SK-N-SH treated with all-trans-retinoic acid at 6 μM for 48 hours (cell line): ENCODE results near the gene RYR1.

Experiments
- ATAC-seq: fragments of 200-7000 bp; cut with Tn5 transposase; 3 replicates; pipeline ENCODE4 v1.9.1; 2020; ENCODE audit warnings: mild to moderate bottlenecking, moderate library complexity
- BACH2 ChIP-seq: fragments of 250-450 bp; sonication (Bioruptor Pico); IDR thresholded peaks from 2 replicates; pipeline ENCODE4 v1.9.0; 2021; ENCODE audit warnings: mild to moderate bottlenecking, borderline replicate concordance
- CSDC2 ChIP-seq: fragments of 250-450 bp; sonication (Bioruptor Pico); IDR thresholded peaks from 2 replicates; pipeline ENCODE4 v1.5.0; 2020; ENCODE audit warnings: mild to moderate bottlenecking, moderate library complexity
- ESRRG ChIP-seq: fragments of 250-450 bp; sonication (Bioruptor Pico); IDR thresholded peaks from 2 replicates; pipeline ENCODE4 v1.6.1; 2021; ENCODE audit warnings: mild to moderate bottlenecking
- GLIS3 ChIP-seq: fragments of 250-450 bp; sonication (Bioruptor Pico); IDR thresholded peaks from 2 replicates; pipeline ENCODE4 v1.5.0; 2020; ENCODE audit warnings: mild to moderate bottlenecking, moderate library complexity
- OSR1 ChIP-seq: fragments of 250-450 bp; sonication (Bioruptor Pico); IDR thresholded peaks from 2 replicates; pipeline ENCODE4 v1.8.0; 2022; ENCODE audit warnings: moderate library complexity, mild to moderate bottlenecking, inconsistent platforms
- PPARA ChIP-seq: fragments of 250-450 bp; sonication (Bioruptor Pico); IDR thresholded peaks from 2 replicates; pipeline ENCODE4 v1.5.0; 2020; ENCODE audit warnings: mild to moderate bottlenecking, borderline replicate concordance
- RARB ChIP-seq: fragments of 250-450 bp; sonication (Bioruptor Pico); IDR thresholded peaks from 2 replicates; pipeline ENCODE4 v1.8.0; 2021; ENCODE audit warnings: mild to moderate bottlenecking, moderate library complexity
- SNAI2 ChIP-seq: fragments of 250-450 bp; sonication (Bioruptor Pico); IDR thresholded peaks from 2 replicates; pipeline ENCODE4 v1.5.0; 2020; ENCODE audit warnings: mild to moderate bottlenecking, moderate library complexity
- TCF4 ChIP-seq: fragments of 250-450 bp; sonication (Bioruptor Pico); IDR thresholded peaks from 2 replicates; pipeline ENCODE4 v1.8.0; 2021; ENCODE audit warnings: mild to moderate bottlenecking, moderate library complexity, borderline replicate concordance
- TOX ChIP-seq: fragments of 250-450 bp; sonication (Bioruptor Pico); IDR thresholded peaks from 2 replicates; pipeline ENCODE4 v1.8.0; 2021; ENCODE audit warnings: mild to moderate bottlenecking, moderate library complexity, borderline replicate concordance
- ZC3H10 ChIP-seq: fragments of 250-450 bp; sonication (Bioruptor Pico); IDR thresholded peaks from 2 replicates; pipeline ENCODE4 v1.5.1; 2021; ENCODE audit warnings: mild to moderate bottlenecking, moderate library complexity
- ZFP3 ChIP-seq: fragments of 250-450 bp; sonication (Bioruptor Pico); IDR thresholded peaks from 2 replicates; pipeline ENCODE4 v1.5.0; 2020; ENCODE audit warnings: mild to moderate bottlenecking, moderate library complexity
- ZFP30 ChIP-seq: fragments of 450-650 bp; formaldehyde crosslinking; IDR thresholded peaks from 2 replicates; pipeline ENCODE4 v1.5.0; 2022; ENCODE audit warnings: mild to moderate bottlenecking, moderate library complexity
- ZNF565 ChIP-seq: fragments of 450-650 bp; formaldehyde crosslinking; conservative IDR thresholded peaks from 2 replicates; pipeline ENCODE4 v1.5.0; 2020; ENCODE audit warnings: low read depth, mild to moderate bottlenecking, moderate library complexity
- ZNF70 ChIP-seq: fragments of 450-650 bp; formaldehyde crosslinking; IDR thresholded peaks from 2 replicates; pipeline ENCODE4 v1.5.0; 2020; ENCODE audit warnings: mild to moderate bottlenecking, moderate library complexity
- ZNF8 ChIP-seq: fragments of 450-650 bp; formaldehyde crosslinking; IDR thresholded peaks from 2 replicates; pipeline ENCODE4 v1.5.0; 2020; ENCODE audit warnings: mild to moderate bottlenecking, moderate library complexity
- TF ChIP-seq, protein P1 (sequence below): fragments of 250-450 bp; sonication (Bioruptor Pico); IDR thresholded peaks from 2 replicates; pipeline ENCODE4 v1.5.1; 2021; ENCODE audit warnings: mild to moderate bottlenecking, moderate library complexity
- TF ChIP-seq, protein P2 (sequence below): fragments of 250-450 bp; sonication (Bioruptor Pico); IDR thresholded peaks from 2 replicates; pipeline ENCODE4 v1.5.0; 2020; ENCODE audit warnings: mild to moderate bottlenecking, moderate library complexity
- TF ChIP-seq, protein P3 (sequence below): fragments of 250-450 bp; sonication (Bioruptor Pico); IDR thresholded peaks from 2 replicates; pipeline ENCODE4 v1.5.1; 2020; ENCODE audit warnings: low read depth, mild to moderate bottlenecking, moderate library complexity

Gene RYR1

DNA sequence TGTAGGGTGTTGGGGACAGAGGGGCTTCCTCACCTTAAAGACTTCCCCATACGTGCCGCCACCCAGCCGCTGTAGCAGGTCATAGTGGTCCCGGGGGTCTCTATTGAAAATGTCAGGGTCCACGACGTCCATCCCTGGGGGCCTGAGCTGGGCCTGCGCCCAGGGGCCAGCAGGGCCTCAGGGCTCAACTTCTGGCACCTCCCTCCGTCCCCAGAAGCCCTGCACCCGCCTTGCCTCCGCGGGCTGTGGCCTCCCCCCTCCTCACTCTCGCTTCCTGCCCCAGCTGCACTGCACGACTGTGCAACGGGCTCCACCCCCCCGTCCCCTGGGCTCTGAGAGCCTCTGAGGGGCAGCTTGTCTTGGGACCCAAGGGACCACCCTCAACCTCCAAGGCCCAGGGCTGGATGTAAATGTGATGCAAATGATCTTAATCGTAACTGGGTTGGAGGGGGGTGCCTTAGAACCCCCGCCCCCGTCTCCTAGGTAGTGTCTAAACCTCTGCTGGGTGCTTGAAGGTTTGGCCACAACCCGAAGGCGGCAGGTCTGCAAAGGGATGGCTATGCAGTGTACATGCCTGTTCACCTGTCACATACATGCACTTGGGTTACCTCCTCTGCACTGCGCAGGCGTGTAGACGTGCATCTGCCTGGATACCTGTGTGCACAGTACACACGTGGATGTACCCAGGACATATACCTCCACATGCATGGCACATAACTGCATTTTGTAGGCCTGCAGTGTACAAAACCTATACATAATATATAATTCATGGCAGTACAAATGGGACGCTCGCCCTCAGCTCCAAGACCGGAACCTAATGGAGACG is 184.5 kb downstream of the RYR1 start, which contains the start of gene MAP4K1 (continued):
- TF ChIP-seq, protein P1, sequence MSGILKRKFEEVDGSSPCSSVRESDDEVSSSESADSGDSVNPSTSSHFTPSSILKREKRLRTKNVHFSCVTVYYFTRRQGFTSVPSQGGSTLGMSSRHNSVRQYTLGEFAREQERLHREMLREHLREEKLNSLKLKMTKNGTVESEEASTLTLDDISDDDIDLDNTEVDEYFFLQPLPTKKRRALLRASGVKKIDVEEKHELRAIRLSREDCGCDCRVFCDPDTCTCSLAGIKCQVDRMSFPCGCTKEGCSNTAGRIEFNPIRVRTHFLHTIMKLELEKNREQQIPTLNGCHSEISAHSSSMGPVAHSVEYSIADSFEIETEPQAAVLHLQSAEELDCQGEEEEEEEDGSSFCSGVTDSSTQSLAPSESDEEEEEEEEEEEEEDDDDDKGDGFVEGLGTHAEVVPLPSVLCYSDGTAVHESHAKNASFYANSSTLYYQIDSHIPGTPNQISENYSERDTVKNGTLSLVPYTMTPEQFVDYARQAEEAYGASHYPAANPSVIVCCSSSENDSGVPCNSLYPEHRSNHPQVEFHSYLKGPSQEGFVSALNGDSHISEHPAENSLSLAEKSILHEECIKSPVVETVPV: no peak
- TF ChIP-seq CSDC2: no peak
- TF ChIP-seq ZFP30 (CRISPR knock-in tag): no peak
- TF ChIP-seq ZNF565 (CRISPR knock-in tag): no peak

DNA sequence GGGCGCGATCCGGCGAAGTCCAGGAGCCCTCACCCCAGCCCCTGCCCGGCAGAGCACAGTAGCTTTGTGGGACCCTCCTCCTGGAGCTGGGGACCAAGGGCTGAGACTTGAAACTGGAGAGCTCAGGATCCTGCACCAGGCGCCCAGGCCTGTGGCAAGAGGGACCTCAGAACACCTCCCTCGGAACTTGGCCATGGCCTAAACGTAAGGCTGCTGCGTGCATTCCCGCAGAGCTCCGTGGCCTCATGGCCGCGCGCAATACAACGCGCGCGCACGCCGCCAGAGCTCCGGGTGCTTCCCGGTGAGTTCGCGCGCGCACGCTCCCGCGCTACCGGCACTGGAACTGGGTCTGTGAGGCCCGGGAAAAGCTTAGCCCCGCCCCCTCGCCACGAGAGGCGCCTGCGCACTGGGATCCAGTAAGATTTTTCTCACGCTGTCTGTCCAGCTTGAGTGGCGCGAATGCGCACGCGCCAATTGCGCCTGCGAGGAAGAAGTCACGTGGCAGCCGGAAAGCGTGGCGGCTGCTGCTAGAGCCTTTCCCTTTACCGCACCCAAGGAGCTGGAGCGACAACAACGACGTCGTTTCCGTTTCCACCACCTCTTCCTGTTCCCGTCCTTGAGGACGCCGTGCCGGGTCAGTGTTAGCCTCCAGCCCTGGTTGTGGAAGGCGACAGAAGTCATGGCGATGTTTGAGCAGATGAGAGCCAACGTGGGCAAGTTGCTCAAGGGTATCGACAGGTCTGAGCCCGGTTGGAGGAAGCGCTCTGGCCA is 185.3 kb downstream of the RYR1 start, which contains the start of gene EIF3K:
Gene EIF3K (plus strand): TSS at position 599 of the 771 bp plus-strand sequence. CDS start 81 bp downstream, at position 680.
- ATAC-seq: peak; percentile 95
- TF ChIP-seq, protein P2, sequence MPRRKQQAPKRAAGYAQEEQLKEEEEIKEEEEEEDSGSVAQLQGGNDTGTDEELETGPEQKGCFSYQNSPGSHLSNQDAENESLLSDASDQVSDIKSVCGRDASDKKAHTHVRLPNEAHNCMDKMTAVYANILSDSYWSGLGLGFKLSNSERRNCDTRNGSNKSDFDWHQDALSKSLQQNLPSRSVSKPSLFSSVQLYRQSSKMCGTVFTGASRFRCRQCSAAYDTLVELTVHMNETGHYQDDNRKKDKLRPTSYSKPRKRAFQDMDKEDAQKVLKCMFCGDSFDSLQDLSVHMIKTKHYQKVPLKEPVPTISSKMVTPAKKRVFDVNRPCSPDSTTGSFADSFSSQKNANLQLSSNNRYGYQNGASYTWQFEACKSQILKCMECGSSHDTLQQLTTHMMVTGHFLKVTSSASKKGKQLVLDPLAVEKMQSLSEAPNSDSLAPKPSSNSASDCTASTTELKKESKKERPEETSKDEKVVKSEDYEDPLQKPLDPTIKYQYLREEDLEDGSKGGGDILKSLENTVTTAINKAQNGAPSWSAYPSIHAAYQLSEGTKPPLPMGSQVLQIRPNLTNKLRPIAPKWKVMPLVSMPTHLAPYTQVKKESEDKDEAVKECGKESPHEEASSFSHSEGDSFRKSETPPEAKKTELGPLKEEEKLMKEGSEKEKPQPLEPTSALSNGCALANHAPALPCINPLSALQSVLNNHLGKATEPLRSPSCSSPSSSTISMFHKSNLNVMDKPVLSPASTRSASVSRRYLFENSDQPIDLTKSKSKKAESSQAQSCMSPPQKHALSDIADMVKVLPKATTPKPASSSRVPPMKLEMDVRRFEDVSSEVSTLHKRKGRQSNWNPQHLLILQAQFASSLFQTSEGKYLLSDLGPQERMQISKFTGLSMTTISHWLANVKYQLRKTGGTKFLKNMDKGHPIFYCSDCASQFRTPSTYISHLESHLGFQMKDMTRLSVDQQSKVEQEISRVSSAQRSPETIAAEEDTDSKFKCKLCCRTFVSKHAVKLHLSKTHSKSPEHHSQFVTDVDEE (CRISPR knock-in tag): 0 out of 2 replicates have a peak, but pooled peaks have one; percentile 45
- no peak for TF ChIP-seq ZNF70 (CRISPR knock-in tag)
- TF ChIP-seq CSDC2: 0 out of 2 replicates have a peak, but pooled peaks have one; percentile 29
- TF ChIP-seq ZFP3: peak; percentile 60; the same call in 1 of the 2 replicates
- TF ChIP-seq ZFP30 (CRISPR knock-in tag): no peak
- TF ChIP-seq SNAI2 (CRISPR knock-in tag): 0 out of 2 replicates have a peak, but pooled peaks have one; percentile 41

DNA sequence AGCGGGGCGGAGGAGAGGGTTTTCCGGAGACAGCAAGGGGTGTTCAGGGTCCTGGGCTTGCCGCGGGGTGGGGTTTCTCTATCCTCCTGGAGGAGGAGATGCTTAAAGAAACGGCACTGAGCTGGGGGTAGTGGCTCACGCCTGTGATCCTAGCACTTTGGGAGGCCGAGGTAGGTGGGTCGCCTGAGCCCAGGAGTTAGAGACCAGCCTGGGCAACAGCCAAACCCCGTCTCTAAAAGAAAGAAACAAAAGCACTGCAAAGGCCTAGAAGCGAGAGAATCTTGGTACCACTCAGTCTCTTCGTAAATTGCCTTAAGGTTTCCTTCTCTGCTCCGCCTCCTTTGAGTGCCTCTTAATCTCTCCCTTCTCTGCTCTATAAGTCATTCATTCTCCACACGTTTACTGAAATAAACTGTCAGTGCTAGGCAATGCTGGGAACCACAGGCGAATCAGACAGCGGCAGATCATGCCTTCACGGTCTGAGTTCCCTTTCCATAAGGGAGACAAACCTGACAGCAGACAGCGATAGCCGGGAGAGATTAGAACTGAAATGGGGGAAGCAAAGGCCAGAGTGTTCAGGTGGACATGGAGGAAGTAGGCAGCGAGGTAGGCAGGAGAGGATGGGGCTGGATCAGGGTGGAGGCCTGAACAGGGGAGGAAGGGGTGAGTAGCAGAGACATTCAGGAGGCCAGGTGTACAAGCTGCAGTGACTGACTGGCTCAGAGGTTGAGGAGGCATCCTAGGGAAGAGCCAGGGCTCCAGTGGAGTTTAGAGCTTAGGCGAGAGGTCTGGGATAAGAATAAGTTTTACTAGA is 186.1 kb downstream of the RYR1 start:
- peak; percentile 48; the same call in 2 of the 3 replicates for ATAC-seq
- no peak for TF ChIP-seq ZC3H10
- no peak for TF ChIP-seq OSR1 (CRISPR knock-in tag)
- no peak for TF ChIP-seq TOX
- TF ChIP-seq SNAI2 (CRISPR knock-in tag): no peak
- TF ChIP-seq GLIS3 (CRISPR knock-in tag): no peak
- no peak for TF ChIP-seq RARB
- TF ChIP-seq ESRRG (CRISPR knock-in tag): no peak
- no peak for TF ChIP-seq TCF4 (CRISPR knock-in tag)
- TF ChIP-seq, protein P1: no peak
- no peak for TF ChIP-seq ZNF70 (CRISPR knock-in tag)
- no peak for TF ChIP-seq ZFP30 (CRISPR knock-in tag)
- TF ChIP-seq, protein P3, sequence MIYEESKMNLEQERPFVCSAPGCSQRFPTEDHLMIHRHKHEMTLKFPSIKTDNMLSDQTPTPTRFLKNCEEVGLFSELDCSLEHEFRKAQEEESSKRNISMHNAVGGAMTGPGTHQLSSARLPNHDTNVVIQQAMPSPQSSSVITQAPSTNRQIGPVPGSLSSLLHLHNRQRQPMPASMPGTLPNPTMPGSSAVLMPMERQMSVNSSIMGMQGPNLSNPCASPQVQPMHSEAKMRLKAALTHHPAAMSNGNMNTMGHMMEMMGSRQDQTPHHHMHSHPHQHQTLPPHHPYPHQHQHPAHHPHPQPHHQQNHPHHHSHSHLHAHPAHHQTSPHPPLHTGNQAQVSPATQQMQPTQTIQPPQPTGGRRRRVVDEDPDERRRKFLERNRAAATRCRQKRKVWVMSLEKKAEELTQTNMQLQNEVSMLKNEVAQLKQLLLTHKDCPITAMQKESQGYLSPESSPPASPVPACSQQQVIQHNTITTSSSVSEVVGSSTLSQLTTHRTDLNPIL (CRISPR knock-in tag): no peak

DNA sequence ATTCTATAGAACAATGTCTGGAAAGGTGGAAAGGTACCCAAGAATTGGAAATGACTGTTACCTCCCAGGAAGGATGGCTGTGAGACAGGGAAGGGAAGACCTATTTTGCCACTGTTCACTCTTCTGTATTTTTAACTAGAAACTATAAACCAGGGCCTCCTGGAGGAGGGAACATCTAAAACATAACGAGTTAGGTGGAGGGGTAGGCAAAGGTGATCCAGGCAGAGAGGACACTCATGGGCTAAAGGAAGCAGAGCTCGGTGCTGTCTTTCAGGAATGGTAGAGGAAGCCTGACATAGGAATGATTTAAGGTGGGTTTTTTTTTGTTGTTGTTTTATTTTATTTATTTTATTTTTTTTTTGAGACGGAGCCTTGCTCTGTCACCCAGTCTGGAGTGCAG is 191.3 kb downstream of the RYR1 start:
- ATAC-seq: no peak
- no peak for TF ChIP-seq ESRRG (CRISPR knock-in tag)
- TF ChIP-seq, protein P3 (CRISPR knock-in tag): no peak
- TF ChIP-seq BACH2 (CRISPR knock-in tag): no peak
- TF ChIP-seq, protein P1: no peak
- no peak for TF ChIP-seq GLIS3 (CRISPR knock-in tag)
- TF ChIP-seq ZFP3: no peak
- TF ChIP-seq CSDC2: no peak
- no peak for TF ChIP-seq ZNF8 (CRISPR knock-in tag)
- TF ChIP-seq TCF4 (CRISPR knock-in tag): no peak
- TF ChIP-seq OSR1 (CRISPR knock-in tag): no peak
- no peak for TF ChIP-seq TOX
- TF ChIP-seq PPARA: no peak
- no peak for TF ChIP-seq ZNF565 (CRISPR knock-in tag)
- TF ChIP-seq ZFP30 (CRISPR knock-in tag): no peak
